ENCODE measurements around the gene UBE2J2.

The UBE2J2 gene

DNA sequence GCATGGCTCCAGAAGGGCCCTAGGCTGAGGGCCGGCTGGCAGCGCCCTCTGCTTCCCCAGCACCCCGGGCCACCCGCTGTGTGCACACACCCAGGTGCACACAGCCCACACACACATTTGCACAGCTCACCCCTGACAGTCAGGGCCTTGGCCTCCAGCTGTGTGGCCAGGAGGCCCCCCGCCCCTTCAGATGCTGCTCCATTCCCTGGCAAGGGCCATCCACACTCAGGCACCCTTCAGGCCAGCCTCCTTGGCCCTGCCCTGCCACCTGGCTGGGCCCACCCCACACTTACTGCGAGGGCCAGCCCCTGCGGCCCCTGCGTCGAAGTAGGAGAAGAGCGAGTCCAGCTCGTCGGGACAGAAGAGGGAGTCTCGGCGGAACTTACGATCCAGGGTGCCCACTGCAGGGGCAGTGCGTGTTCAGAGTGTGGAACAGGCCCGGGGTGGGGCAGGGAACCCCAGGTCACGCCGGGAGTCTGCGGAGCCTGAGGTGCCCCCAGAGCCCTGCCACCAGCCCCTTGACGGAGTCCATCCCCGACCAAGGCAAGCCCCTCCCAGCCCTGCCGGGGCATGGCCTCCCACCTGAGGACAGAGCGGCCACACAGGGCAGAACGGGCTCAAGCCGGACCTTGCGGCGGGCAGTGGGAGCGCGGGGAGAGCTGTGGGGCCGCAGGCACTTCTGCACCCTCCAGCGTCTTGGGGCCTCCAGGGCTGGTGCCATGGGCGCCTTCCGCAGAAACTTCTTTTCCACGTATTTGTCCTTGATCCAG, 21.7 kb upstream of the UBE2J2 start:
- DNase-seq = no peak

DNA sequence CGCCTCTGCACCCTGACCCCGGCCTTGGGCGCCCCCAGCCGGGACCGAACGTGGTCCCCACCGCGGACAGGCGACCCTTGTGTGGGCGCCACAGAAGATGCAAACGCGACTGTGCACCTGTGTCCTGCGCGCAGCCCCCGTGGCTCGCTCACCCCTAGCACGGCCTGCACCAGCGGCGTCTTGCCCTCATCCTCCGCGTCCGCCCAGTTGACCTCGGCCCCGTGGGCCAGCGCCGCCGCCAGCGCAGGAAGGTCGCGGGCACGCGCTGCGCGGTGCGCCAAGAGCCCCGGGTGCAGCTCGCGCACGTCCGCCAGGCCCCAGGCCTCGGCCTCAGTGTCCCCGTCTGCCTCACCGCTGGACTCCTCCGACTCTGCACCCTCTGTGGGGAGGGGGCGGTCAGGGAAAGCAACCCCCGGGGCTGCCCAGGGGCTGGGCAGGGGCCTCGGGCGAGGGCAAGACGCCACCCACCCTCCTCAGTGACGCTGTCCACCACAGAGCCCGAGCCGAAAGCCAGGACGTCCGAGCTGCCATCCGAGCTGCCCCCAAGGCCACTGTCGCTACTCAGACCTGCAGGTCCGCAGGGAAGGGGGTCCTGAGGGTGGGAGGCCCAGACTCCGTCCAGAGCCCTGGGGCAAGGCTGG, 20.7 kb upstream of the UBE2J2 start:
- DNase-seq = no peak

DNA sequence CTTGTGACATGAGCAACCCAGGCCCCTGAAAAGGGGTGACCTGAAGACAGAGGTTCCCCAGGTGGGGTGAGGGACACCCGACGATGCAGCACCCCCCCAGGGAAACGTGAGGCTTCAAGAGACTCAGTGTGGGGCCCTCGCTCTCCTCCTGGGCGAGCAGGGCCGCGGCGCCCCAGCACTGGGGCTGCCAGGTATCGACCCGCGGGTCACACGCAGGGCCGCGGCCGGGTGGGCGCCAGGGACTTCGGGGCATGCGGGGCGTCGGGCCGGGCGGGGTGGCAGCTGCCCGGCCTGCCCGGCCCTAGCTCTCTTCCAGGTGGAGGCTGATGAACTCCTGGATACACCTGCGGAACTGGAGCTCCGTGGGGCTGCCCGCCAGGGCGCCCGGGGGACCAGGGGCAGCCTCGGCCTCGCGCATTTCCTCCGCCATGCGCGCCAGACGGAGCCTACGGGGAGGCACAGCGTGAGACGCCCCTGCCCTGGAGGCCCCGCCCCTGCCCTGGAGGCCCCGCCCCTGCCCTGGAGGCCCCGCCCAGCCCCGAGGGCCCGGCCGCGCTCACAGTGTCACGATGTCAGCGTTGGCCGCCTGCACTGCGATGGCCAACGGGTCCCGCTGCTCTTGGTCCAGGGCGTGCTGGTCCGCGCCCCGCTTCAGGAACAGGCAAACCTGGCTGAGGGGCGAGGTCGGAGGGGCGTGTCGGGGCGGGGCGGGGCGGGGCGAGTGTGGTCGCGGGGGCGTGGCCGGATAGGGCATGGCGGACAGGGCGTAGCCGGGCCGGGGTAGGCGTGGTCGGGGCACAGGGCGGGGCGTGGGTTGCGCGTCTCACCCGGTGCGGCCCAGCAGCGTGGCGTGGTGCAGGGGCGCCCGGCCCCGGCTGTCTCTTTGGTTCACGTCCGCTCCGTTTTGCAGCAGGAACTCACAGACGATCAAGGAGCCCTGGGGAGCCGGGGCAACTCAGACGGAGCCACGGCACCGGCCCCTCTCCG, 19.9 kb upstream of the UBE2J2 start:
- no peak for DNase-seq

DNA sequence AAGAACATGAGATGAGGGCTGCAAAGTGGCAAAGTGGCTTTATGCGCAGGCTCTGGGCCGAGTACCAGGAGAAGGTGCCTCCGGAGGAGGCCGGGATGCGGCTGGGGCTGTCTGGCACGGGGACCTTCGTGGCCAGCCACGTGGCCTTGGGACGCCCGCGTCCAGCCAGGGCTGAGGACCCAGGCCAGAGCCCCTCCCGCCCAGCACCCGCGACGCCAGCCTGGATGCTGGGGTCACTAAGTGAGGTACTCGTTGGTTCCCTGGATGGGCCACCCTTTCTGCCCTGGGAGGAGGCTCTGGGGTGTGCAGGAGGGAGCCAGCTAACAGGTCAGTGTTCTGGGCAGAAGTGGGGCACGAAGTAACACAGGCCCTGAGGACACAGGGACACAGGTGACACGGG, 19.2 kb upstream of the UBE2J2 start:
- DNase-seq = no peak

DNA sequence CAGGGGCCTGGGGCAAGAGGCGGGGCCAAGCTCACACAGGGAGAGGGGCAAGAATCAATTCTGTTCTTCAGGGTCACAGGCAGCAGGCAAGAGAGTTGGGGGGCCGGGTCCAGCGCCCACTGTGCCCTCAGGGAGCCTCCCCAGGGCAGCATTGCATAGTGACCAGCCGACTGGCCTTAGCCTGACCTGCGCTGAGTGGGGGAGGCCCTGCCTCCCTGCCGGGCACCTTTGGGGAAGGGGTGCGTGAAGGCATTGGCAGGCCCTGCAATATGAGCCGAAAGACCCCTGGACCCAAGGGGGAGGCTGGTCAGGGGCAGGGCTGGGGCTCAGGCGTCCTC, 18.8 kb upstream of the UBE2J2 start:
- no peak for DNase-seq

DNA sequence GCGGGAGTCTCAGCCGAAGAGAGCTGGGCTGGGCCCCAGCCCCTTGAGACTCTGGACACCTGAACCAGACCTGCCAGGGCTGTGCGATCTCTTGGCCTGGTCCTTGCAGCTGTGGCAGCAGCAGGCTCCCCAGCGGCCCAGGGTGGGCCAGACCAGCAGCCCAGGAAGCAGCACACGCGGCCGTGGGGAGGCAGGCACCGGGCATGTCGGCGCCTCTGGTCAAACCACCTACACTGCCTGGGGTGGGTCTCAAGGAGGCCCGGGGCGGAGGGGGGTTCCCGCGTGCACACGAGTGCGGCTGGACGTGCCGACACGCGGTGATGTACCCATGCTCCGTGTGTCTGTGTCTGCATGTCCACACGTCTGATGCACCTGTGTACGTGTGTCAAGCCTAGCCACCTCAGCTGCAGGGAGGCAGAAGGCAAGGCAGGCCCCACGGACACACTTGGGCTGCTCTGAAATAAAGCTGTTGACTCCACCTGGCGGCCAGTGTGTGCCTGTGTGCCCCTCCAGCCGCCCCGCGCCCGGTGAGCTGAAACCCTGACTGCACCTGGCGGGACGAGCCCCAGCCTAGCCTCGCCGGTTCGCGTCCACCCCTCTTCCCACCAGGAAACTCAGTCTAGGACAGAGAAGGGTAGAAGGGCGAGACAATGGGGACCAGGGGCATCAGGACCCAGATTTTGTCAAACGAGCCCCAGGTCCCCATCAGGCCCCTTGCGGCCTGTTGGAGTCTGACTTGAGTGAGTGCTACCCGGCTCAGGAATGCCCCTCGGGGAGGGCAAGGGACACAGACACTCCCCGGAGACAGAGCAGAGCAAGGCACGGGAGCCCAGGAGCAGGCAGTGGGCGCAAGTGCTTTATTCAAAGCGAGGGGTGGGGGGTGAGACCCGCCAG, 18.1 kb upstream of the UBE2J2 start:
- peak; percentile 68 for DNase-seq

DNA sequence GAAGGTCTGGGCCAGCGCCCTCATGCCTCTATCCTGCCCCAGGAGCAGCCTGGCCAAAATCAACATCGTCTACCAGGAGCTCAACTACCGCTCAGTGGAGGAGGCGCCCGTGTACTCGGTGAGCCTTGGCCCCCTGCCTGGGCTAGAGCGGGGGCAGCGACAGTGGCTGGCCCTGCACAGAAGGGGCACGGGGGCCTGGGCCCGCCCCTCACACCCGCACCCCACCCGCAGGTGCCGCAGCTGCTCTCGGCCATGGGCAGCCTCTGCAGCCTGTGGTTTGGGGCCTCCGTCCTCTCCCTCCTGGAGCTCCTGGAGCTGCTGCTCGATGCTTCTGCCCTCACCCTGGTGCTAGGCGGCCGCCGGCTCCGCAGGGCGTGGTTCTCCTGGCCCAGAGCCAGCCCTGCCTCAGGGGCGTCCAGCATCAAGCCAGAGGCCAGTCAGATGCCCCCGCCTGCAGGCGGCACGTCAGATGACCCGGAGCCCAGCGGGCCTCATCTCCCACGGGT, 17.4 kb upstream of the UBE2J2 start:
- DNase-seq = no peak

DNA sequence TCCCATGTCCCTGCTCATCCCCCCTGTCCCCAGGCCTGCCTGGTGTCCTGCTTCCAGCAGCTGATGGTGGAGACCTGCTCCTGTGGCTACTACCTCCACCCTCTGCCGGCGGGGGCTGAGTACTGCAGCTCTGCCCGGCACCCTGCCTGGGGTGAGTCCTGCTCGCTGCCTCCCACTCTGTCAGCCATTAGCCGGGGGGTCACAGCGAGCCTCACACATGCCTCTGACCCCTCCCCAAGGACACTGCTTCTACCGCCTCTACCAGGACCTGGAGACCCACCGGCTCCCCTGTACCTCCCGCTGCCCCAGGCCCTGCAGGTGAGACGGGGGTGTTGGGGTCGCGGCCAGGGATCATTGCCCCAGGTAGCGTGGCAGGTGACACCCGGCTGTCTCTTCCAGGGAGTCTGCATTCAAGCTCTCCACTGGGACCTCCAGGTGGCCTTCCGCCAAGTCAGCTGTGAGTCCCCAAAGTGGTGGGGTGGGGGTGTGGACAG, 16.6 kb upstream of the UBE2J2 start:
- peak; percentile 70 for DNase-seq

DNA sequence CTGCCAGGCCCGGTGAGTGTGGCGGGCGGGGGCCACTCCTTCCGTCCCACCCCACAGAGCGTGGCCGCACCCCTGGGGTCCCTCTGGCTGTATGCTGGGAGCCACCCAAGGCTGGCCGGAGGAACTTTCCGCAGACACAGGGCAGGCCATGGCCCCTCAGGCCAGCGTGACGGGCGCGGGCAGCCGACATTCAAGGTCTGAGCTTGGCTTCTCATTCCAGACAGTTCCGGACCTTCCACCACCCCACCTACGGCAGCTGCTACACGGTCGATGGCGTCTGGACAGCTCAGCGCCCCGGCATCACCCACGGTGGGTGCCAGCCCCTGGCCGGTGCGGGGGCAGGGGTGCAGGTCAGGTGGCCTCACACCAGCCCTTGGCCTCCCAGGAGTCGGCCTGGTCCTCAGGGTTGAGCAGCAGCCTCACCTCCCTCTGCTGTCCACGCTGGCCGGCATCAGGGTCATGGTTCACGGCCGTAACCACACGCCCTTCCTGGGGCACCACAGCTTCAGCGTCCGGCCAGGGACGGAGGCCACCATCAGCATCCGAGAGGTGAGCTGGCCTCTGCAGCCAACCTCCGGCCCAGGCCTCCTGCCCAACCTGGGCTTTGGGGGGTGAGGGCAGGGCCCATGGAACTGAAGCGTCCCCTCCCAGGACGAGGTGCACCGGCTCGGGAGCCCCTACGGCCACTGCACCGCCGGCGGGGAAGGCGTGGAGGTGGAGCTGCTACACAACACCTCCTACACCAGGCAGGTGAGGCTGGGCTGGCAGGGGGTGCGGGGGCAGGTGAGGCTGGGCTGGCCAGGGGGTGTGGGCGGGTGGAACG, 13.8 kb upstream of the UBE2J2 start:
- DNase-seq = no peak

DNA sequence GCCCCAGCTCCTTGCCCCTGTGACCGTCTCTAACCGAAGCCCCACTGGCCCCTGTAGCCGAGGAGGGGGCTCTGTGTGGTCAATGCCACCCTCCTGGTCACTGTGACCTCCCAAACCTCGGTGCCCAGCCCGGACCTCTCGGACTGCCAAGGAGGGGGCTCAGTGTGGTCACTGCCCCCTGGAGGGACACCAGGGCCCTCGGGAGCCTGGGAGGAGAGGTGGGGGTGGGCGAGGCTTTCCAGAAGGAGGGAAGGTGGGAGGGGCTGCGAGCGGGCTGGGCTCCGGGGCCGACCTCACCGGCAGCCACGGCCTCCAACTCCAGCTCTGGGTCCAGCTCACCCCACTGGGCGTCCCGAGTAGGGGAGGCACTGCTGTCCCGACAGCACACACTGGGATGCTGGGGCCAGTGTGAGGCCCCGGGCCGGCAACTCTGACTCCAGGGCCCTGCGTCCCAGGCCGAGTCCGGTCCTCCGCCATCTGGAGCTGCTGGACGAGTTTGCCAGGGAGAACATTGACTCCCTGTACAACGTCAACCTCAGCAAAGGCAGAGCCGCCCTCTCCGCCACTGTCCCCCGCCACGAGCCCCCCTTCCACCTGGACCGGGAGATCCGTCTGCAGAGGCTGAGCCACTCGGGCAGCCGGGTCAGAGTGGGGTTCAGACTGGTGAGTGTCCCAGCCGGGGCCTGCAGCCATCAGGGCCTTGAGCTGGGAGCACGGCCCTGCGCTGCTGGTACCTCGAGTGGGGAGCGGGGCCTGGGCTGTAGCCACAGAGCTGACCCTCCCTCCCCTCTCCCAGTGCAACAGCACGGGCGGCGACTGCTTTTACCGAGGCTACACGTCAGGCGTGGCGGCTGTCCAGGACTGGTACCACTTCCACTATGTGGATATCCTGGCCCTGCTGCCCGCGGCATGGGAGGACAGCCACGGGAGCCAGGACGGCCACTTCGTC, 12.9 kb upstream of the UBE2J2 start:
- DNase-seq = no peak

DNA sequence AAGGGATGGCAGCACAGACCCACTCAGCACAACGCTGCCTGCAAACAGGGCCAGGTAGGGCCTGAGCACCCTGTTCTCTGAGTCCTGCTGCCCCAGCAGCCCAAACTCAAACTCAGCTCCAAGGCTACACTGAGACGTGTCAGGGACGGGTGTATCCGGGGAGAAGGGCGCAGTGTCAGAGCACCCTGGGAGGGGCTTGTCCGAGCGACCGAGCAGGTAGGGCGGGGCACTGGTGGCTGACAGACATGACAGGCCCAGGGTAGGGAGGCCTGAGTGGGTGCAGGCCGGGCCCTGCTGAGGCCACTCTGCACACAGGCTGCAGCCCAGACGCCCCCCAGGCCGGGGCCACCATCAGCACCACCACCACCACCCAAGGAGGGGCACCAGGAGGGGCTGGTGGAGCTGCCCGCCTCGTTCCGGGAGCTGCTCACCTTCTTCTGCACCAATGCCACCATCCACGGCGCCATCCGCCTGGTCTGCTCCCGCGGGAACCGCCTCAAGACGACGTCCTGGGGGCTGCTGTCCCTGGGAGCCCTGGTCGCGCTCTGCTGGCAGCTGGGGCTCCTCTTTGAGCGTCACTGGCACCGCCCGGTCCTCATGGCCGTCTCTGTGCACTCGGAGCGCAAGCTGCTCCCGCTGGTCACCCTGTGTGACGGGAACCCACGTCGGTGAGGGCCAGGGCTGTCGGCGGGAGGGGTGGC, 12.1 kb upstream of the UBE2J2 start:
- no peak for DNase-seq

DNA sequence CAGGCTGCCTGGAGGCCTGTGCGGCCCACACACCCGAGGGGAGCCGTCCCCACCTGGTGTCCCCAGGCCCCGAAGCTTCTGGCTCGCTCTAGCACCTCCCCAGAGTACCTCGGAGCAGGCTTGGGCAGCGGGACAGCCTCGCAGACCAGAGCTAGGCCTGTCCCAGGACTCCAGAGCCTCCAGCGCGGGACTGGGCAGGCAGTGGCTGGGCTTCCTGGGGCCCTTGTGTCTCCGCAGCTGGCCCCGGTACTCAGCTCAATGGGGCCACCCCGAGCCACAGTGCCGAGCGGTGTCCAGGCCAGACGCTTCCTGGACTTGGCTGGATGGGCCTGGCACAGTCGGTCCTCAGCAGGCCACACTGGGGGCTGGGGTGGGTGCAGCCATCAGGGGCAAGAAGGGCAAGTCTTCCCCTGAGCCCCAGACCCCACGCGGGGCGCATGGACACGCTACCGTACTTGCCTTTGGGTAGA, 11.5 kb upstream of the UBE2J2 start:
- DNase-seq = no peak

DNA sequence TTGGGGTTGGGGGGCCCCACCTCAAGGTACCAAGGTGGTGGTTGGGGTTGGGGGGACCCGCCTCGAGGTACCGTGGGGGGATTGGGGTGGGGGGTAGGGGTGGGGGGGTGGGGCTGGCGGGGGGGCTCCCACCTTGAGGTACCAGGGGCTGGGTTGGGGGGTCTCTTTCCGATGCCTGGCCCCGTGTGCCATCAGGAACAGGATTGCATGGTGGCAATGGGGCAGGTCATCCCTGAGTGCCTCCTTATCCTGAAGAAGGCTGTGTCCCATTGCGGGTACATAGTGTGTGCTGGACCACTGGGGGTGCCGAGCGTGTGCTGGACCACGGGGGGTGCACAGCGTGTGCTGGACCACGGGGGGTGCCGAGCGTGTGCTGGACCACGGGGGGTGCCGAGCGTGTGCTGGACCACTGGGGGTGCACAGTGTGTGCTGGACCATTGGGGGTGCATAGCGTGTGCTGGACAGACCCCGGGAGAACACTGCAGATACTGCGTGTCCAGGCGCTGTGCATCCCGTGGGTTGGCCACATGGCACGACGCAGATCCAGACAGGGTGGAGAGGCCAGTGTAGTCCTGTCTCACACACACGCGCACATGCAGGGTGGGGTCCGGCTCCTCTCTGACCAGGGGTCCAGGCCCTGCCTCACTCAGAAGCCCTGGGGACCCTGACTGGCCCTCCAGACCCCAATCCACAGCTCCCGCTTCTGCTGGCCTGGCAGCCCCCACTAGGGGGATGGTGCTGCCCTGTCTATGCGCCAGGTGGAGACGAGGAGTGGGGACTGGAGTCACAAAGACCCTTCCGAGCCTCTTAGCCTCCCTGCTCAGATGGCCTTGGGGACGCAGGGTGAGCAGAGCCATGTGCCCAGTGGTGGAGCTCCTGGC, 10.8 kb upstream of the UBE2J2 start:
- DNase-seq = no peak

DNA sequence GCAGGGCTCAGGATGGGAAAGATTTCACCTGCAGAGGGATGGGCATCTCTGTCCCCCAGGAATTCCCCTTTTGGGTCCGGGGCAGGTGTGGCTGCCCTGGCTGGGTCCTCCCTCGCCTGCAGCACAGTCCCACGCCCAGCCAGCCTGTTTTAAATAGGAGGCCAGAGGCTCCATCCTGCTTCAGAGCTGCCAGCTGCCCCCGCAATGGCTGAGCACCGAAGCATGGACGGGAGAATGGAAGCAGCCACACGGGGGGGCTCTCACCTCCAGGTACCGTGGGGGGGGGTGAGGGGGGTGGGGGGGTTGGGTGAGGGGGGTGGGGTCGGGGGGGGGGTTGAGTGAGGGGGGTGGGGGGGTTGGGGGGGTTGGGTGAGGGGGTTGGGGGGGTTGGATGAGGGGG, 10.2 kb upstream of the UBE2J2 start:
- DNase-seq = no peak

DNA sequence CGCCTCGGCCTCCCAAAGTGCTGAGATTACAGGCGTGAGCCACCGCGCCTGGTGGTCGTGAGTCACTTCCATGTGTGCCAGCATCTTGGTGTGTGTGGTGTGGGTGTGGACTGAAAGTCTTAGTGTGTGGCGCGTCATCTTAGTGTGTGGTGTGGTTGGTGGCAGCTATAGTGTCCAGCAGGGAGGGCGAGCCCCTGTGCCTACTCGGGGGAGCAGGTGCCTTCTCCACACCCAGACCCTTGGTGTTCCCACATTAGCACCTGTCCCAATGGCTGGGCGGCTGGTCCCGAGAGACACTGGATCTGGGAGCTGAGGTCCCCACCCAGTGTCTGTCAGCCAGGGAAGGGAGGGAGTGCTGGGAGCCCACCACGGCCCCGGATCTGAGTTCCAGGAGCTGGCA, 9.3 kb upstream of the UBE2J2 start:
- no peak for DNase-seq

DNA sequence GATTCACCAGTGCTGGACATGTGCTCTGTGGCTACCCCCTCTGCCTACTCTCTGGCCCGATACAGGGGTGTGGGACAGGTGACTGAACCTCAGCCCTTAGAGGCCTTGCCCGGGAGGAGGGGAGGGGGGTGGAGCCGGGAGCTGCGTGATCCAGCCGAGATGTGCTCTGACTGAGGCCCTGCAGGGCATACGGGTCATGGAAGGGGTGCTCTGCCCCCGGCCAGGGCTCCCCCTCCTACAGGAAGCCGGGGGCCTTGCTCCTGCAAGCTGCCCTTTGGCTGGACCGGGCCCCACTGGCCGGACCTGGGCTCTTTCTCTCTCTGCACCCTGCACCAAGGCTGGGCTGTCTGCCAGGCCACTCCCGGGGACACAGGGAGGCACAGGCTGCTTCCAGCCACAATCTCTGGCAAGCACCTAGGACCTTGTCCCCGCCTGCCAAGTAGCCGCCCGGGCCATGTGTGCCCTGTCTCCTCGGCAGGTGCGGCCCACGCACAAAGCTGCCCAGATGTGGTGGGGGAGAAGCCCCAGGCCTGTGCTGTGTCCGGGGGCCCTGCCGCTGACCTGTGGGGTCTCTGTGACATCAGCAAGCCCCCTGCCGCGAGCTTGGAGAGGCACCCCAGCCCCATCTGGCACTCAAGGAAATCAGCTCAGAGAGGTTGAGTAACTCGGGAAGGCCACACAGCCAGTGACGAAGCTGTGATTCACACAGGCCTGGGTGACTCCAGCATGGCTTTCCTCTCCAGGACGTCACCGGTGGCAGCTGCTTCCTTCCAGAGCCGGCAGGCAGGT, 8.1 kb upstream of the UBE2J2 start:
- no peak for DNase-seq

DNA sequence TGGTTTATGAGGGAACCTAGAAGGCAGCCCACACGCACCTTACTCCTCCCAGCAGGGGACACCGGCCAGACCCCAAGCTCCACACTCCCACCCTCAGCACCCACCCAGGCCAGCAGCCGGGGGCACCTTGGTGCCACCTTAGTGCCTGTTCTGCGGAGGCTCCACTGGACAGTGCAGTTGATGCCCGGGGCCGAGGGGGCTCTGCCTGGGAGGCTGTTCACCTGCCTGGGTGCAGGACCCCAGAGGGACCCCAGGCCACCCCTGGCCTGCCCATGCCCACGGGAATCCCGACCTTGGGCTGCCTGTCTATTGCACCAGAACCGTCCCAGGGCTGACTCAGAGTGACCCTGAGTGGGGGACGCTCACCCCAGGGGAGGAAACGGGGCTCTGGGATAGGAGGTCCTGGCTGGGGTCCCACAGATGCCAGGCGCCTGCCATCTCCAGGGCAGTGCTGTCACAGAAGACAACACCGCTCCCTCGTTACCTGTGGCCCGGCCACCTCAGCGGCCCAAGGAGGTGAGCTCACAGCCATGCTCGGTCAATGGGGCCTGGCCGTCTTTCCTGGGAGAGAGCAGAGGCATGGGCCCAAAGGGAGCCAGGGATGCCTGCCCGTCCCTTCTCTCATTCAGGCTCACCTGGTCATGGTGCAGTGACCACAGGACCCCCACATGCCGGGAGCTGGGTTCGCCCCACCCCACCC, 7.3 kb upstream of the UBE2J2 start:
- DNase-seq = no peak
